GM21381 (cell line): ENCODE data around the gene GATAD2B.

ENCODE experiments used
- ATAC-seq: cut with Tn5 transposase; IDR thresholded peaks from one replicate; pipeline ENCODE4 v1.9.1; 2021; ENCODE audit warnings: mild to moderate bottlenecking, moderate library complexity; ENCODE audit not compliant: unreplicated experiment

Gene GATAD2B

GRCh38 chr1:153922972-153923925, at the start of gene GATAD2B:
TSS of gene GATAD2B (minus strand) at chr1:153922972. CDS start at chr1:153828347, 94,625 bp downstream.
- peak; percentile 94 for ATAC-seq

GRCh38 chr1:153970346-153970745, 47.6 kb upstream of the GATAD2B start:
- no peak for ATAC-seq

GRCh38 chr1:153968972-153969371, 46.2 kb upstream of the GATAD2B start:
- ATAC-seq: no peak

GRCh38 chr1:153968408-153968807, 45.6 kb upstream of the GATAD2B start:
- ATAC-seq: no peak

GRCh38 chr1:153968000-153968363, 45.2 kb upstream of the GATAD2B start:
- no peak for ATAC-seq

- ATAC-seq: peak; percentile 65
Observed at GRCh38 chr1:153967107-153967999, 44.6 kb upstream of the GATAD2B start, which contains the start of gene CREB3L4. TSS of gene CREB3L4 (plus strand) at chr1:153967902. CDS start at chr1:153968526, 624 bp downstream.

- ATAC-seq: no peak
Observed at GRCh38 chr1:153963850-153964331, 41.1 kb upstream of the GATAD2B start.

- ATAC-seq: peak; percentile 50
Observed at GRCh38 chr1:153963030-153963849, 40.5 kb upstream of the GATAD2B start, which contains the start of gene SLC39A1. TSS of gene SLC39A1 (minus strand) at chr1:153963537. CDS start at chr1:153962715, 822 bp downstream.

GRCh38 chr1:153962088-153963029, 39.6 kb upstream of the GATAD2B start:
- no peak for ATAC-seq

GRCh38 chr1:153961421-153961820, 38.6 kb upstream of the GATAD2B start:
- ATAC-seq: no peak

GRCh38 chr1:153960206-153960605, 37.4 kb upstream of the GATAD2B start:
- ATAC-seq: no peak

GRCh38 chr1:153959454-153959853, 36.7 kb upstream of the GATAD2B start:
- ATAC-seq: no peak

- no peak for ATAC-seq
Observed at GRCh38 chr1:153958961-153959260, 36.1 kb upstream of the GATAD2B start.

GRCh38 chr1:153958111-153958960, 35.6 kb upstream of the GATAD2B start, which contains the start of gene CRTC2:
TSS of gene CRTC2 (minus strand) at chr1:153958612. CDS start at chr1:153958497, 115 bp downstream.
- peak; percentile 62 for ATAC-seq

- ATAC-seq: peak; percentile 7
Observed at GRCh38 chr1:153957744-153958110, 35.0 kb upstream of the GATAD2B start.

GRCh38 chr1:153956997-153957715, 34.4 kb upstream of the GATAD2B start:
- no peak for ATAC-seq

GRCh38 chr1:153954826-153955225, 32.1 kb upstream of the GATAD2B start:
- no peak for ATAC-seq
